HG02981 (cell line): ENCODE measurements around the gene SMIM17.
"Not testable (repeated sequence)": the region's sequence is repeated elsewhere in the genome, so short reads cannot be mapped to it uniquely, and the experiment has no call there.

ENCODE experiments used
- ATAC-seq: cut with Tn5 transposase; IDR thresholded peaks from one replicate; pipeline ENCODE4 v1.9.1; 2021; ENCODE audit warnings: mild to moderate bottlenecking, moderate library complexity; ENCODE audit not compliant: unreplicated experiment

The SMIM17 gene

GRCh38 chr19:56654151-56654550, 11.2 kb downstream of the SMIM17 start:
- ATAC-seq = no peak

DNA sequence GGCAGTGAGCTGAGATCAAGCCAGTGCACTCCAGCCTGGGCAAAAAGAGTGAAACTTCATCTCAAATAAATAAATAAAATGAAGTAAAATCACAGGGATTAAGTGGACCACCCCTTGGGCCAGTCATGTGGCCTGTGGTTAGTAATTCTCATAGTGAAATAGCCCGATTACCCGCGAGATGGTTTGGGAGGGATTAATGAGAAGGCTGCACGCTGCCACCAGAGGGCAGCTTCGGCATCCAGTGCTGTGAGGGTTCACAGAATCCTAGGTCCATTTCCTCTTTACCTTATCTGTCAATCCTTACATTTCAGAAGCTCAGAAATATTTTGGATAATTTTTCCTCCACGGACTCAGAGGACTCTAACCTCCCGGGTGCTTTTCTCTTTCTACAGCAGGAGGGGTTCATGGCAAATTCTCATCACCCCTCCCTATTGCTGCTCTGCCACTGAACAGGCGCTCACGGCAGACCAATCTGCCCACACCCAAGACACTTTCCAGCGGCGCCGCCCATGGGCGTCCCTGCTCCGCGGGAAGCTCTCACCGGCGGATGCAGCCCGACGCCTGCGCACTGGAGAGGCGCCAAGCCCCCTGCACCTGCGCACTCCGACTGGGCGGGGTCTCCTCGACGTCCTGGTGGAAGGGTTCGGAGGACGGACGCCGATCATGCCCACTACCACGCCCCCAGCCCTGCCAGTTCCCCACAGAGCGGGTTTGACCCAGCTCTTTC, 17.6 kb downstream of the SMIM17 start:
- no peak for ATAC-seq

- ATAC-seq = no peak
Measured at GRCh38 chr19:56661248-56661647, 18.3 kb downstream of the SMIM17 start.

GRCh38 chr19:56663931-56664500, 21.1 kb downstream of the SMIM17 start:
- no peak for ATAC-seq

- no peak for ATAC-seq
Measured at GRCh38 chr19:56664511-56664910, 21.6 kb downstream of the SMIM17 start.

- no peak for ATAC-seq
Measured at GRCh38 chr19:56667311-56667870, 24.4 kb downstream of the SMIM17 start.

DNA sequence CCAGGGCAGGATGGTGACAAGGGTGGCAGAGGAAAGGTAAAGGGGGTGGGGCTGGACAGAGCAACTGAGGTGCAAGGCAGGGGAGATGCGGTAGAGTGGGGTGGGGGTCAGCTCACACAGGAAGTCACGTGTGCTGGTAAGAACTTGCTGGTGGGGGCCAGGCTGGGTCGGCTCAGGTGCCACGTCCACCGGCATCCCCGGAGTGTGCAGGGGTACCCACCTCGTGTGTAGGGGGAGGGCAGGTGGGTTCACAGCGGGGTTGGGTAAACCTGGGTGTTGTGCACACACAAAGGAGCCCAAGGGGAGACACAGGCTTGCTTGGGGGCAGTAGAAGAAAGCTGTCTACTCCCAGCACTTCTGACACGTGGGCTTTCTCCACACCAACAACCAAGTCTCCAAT, 25.7 kb downstream of the SMIM17 start:
- no peak for ATAC-seq

DNA sequence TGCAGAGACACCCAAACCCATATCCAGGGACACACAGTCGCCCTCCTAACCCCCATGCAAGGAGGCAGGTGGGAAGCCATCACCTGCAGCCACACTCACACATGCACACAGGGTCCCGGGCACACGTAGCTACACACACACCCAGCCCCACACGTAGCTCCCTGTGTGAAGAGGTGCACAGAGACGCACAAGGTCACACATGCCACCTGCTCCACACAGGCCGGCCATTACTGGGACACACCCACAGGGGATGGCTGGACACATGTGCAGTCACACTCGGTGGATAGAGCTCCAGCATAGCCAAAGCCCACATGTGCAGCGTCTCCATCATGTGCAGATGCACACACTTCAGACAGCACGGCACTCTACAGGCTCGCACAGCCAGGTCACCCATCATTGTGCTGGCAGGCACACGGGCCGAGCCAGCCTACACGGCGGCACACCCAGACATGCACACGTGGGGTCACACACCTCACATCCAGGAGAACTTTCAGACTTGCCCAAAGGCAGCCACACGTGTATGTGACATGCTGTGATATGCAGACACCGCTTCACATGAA, 27.5 kb downstream of the SMIM17 start:
- ATAC-seq = no peak

DNA sequence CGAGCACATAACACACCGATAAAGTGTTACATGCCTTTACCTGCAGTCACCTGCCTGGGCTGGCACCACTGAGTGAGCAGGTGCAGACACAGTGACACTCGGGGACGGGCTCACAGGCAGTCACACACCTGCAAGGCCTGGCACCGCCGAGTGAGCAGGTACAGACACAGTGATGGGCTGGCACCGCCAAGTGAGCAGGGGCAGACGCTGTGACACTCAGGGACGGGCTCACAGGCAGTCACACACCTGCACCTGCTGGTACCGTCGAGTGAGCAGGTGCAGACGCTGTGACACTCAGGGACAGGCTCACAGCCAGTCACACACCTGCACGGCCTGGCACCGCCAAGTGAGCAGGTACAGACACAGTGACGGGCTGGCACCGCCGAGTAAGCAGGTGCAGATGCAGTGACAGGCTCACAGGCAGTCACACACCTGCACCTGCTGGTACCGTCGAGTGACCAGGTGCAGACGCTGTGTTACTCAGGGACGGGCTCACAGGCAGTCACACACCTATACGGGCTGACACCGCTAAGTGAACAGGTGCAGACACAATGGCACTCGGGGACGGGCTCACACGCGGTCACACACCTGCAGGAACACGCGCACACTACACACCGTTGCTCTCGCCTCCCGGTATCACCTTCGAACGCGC, 28.1 kb downstream of the SMIM17 start:
- no peak for ATAC-seq

DNA sequence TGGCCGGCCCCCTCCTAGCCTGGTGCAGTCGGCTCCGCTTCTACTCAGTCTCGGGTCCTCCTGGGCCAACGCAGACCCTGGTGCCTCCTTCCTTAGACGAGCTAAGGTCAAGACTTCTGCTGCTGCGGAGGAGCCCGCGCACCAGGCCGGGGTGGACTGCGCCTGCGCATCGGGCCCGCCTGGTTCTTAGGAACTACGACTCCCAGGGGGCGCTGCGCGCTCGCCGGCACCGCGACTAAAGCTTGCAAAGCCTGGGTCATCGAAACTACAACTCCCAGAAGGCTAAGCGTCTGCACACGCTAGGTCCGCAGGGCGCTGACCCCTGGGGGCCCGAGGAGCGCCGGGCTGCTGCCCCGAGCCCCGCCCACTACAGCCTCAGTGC, 28.6 kb downstream of the SMIM17 start, which contains the start of gene ZNF835:
Gene ZNF835 (minus strand): TSS at position 145 of the 382 bp plus-strand sequence. CDS start 6,559 bp downstream, outside the sequence.
- ATAC-seq = no peak

GRCh38 chr19:56672610-56673009, 29.7 kb downstream of the SMIM17 start:
- not testable (repeated sequence) for ATAC-seq

DNA sequence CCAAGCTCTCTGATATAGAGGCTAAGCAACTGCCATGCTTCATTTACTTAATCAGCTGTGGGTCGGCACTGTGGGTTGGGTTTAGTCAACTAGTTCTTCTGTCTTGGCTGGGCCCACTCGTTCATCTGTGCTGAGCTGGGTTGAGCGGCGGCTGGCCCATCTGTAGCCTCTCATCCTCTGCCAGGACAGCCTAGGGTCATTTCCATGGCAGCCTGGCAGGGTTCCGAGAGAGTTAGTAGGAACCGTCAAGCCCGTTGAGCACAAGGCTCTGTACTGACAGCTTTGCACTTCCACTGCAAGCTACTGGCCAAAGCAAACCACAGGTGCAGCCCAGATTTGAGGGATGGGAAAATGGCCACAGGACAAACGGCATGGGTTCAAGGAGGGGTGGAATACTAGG, 35.2 kb downstream of the SMIM17 start:
- ATAC-seq = no peak

DNA sequence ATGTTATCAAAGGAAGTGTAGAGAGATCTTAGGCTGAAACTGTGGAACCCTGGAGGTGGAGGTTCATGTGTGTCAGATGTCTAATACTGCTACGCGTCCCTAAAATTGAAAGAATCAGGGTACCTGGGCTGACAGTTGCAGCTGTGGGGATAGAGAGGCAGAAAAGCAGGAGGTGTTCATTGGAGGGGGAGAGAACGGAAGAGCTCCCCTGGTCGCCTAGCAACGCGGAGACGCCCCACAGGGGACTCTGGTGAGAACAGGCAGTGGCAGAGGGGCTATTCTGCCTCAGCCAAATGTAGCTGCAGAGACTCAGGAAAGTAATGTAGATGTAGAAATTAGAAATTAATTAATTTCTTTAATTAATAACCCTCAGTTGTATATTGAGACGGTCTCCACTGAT, 38.7 kb downstream of the SMIM17 start:
- ATAC-seq = no peak

DNA sequence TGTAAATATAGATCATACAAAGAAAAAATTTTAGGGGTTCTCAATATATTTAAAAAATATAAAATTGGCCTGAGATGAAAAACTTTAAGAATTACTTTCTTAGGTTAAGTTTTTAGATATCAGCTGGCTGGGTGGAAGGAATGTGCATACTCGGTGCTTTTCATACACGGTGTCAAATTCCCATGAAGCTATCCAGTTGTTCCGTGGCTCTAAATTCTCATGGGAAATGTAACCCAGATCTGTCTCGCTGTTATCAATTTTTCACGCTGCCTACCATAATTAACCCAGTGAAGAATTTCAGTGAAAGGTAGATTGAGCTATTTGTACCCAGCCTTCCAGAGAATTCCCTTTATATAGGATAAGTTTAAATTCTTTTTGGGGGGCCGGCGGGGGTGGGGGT, 40.2 kb downstream of the SMIM17 start:
- no peak for ATAC-seq

GRCh38 chr19:56687031-56687430, 44.1 kb downstream of the SMIM17 start:
- no peak for ATAC-seq

DNA sequence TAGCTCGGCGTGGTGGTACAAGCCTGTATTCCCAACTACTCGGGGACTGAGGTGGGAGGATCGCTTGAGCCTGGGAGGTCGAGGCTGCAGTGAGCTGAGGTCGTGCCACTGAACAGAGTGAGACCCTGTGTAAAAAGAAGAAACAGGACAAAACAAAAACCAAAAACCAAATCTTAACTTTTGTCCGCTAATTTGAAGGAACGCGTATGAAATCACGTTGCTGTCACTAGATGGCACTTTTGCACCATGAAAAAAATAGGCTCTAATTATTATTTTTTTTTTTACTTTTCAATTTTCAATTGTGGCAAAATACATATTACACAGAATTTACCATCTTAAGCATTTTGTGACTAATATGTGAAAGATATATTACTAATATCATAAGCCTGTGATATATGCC, 46.2 kb downstream of the SMIM17 start:
- no peak for ATAC-seq

DNA sequence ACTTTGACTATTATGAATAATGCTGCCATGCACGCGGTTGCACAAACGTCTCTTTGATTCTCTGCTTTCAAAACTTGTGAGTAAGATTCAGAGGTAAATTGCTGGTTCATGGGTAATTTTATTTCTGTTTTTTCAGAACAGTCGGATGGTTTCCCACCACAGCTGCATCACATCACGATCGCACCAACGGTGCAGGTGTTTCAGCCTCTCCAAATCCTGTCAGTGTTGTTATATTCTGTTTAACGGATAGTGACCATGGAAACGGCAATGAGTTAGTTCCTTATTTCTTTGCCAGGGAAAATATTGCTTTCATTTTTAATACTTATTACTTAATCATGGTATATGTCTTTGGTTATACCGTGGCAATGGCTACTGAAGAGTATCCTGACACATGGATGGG, 47.7 kb downstream of the SMIM17 start:
- ATAC-seq = no peak

DNA sequence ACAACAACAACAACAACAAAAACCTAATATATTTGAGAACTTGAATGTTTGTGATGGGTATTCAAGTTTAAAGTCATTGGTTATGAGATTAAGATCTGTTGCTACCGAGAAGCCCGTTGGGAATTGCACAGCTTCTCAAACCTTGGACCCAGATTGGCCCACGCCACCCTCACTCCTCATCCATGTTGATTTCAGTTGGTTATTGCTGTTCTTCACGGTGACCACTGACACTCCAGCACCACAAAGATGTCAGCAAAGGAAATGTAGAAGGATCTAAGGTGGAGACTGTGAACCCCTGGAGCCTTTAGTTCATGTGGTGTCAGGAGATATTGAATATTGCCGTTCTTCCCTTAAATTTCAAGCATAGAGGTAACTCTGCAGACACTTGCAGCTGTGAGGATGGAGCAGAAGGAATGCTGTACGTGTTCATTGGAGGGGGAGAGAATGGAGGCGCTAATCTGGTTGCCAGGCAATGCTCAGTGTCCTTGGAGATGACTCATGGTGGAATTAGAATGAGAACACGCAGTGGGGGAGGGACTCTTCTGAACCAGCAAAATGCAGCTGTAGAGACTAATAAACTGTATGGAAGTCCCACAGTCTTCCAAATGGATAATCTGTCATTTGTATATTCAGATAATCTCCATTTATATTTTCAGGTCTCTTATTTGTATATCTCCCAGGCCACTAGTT, 49.4 kb downstream of the SMIM17 start:
- ATAC-seq = no peak

- ATAC-seq = no peak
Measured at GRCh38 chr19:56699552-56699951, 56.6 kb downstream of the SMIM17 start.

- no peak for ATAC-seq
Measured at GRCh38 chr19:56701895-56702294, 58.9 kb downstream of the SMIM17 start.

DNA sequence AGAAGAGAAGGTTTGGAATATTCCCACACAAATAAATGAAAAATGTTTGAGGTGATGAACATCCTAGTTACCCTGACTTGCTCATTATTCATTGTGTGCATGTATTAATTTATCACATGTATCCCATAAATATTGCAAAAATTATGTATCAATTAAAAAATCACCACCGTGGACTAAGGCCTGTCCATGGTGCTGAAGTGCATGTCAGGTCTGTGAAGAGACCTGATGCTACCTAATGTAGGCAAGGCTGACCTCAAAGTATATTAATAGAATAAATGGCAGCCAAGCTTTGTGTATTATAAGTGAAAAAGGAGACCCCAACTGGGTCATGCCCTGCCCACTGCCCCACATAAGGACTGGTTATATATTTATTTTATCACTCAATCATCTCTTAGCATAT, 63.0 kb downstream of the SMIM17 start:
- no peak for ATAC-seq
